ENCODE data around the gene GABRB1.
"Not testable (repeated sequence)": the region's sequence is repeated elsewhere in the genome, so short reads cannot be mapped to it uniquely, and the experiment has no call there.

The GABRB1 gene

GRCh38 chr4:47215759-47216158 lies 184.4 kb downstream of the GABRB1 start:
- DNase-seq = no peak

- no peak for DNase-seq
Observed at GRCh38 chr4:47217291-47217690, 185.9 kb downstream of the GABRB1 start.

GRCh38 chr4:47217884-47218283 lies 186.5 kb downstream of the GABRB1 start:
- no peak for DNase-seq

GRCh38 chr4:47218631-47219030 lies 187.3 kb downstream of the GABRB1 start:
- no peak for DNase-seq

- no peak for DNase-seq
Observed at GRCh38 chr4:47219586-47219985, 188.2 kb downstream of the GABRB1 start.

- DNase-seq = no peak
Observed at GRCh38 chr4:47221721-47222120, 190.4 kb downstream of the GABRB1 start.

- DNase-seq = no peak
Observed at GRCh38 chr4:47222276-47222675, 190.9 kb downstream of the GABRB1 start.

GRCh38 chr4:47224361-47224760 lies 193.0 kb downstream of the GABRB1 start:
- DNase-seq = no peak

GRCh38 chr4:47235721-47236120 lies 204.4 kb downstream of the GABRB1 start:
- DNase-seq = no peak

GRCh38 chr4:47238667-47239066 lies 207.3 kb downstream of the GABRB1 start:
- DNase-seq = no peak

GRCh38 chr4:47239649-47240048 lies 208.3 kb downstream of the GABRB1 start:
- DNase-seq = no peak

- no peak for DNase-seq
Observed at GRCh38 chr4:47251348-47252135, 220.2 kb downstream of the GABRB1 start.

- no peak for DNase-seq
Observed at GRCh38 chr4:47263721-47264120, 232.4 kb downstream of the GABRB1 start.

GRCh38 chr4:47270201-47270888 lies 239.0 kb downstream of the GABRB1 start:
- DNase-seq = peak; percentile 17

GRCh38 chr4:47271291-47271690 lies 239.9 kb downstream of the GABRB1 start:
- DNase-seq = peak; percentile 66

- DNase-seq = no peak
Observed at GRCh38 chr4:47274901-47275300, 243.5 kb downstream of the GABRB1 start.

- no peak for DNase-seq
Observed at GRCh38 chr4:47275595-47275994, 244.2 kb downstream of the GABRB1 start.

GRCh38 chr4:47278631-47279030 lies 247.3 kb downstream of the GABRB1 start:
- DNase-seq = no peak

- no peak for DNase-seq
Observed at GRCh38 chr4:47287735-47288134, 256.4 kb downstream of the GABRB1 start.

GRCh38 chr4:47289805-47290204 lies 258.4 kb downstream of the GABRB1 start:
- DNase-seq = no peak

GRCh38 chr4:47290873-47291272 lies 259.5 kb downstream of the GABRB1 start:
- DNase-seq = not testable (repeated sequence)

GRCh38 chr4:47309165-47309564 lies 277.8 kb downstream of the GABRB1 start:
- DNase-seq = peak; percentile 16

- DNase-seq = no peak
Observed at GRCh38 chr4:47312170-47312569, 280.8 kb downstream of the GABRB1 start.

- no peak for DNase-seq
Observed at GRCh38 chr4:47313384-47313783, 282.0 kb downstream of the GABRB1 start.

- DNase-seq = no peak
Observed at GRCh38 chr4:47315346-47315745, 284.0 kb downstream of the GABRB1 start.

Measured in NCI-H1105 treated with DMSO at 0.1 percent for 48 hours (cell line).